CD4-positive, alpha-beta T cell treated with Interleukin-6 at 100 ng/mL for 8 hours (primary cell): Measurements from ENCODE around the gene PDE9A.

ENCODE experiments used
- DNase-seq: peaks from one replicate; pipeline ENCODE4 v3.0.0-alpha.2; 2020; ENCODE audit warnings: mixed read lengths, low spot score

The PDE9A gene

GRCh38 chr21:42642219-42642745 lies 11.1 kb upstream of the PDE9A start:
- DNase-seq, result no peak

DNA sequence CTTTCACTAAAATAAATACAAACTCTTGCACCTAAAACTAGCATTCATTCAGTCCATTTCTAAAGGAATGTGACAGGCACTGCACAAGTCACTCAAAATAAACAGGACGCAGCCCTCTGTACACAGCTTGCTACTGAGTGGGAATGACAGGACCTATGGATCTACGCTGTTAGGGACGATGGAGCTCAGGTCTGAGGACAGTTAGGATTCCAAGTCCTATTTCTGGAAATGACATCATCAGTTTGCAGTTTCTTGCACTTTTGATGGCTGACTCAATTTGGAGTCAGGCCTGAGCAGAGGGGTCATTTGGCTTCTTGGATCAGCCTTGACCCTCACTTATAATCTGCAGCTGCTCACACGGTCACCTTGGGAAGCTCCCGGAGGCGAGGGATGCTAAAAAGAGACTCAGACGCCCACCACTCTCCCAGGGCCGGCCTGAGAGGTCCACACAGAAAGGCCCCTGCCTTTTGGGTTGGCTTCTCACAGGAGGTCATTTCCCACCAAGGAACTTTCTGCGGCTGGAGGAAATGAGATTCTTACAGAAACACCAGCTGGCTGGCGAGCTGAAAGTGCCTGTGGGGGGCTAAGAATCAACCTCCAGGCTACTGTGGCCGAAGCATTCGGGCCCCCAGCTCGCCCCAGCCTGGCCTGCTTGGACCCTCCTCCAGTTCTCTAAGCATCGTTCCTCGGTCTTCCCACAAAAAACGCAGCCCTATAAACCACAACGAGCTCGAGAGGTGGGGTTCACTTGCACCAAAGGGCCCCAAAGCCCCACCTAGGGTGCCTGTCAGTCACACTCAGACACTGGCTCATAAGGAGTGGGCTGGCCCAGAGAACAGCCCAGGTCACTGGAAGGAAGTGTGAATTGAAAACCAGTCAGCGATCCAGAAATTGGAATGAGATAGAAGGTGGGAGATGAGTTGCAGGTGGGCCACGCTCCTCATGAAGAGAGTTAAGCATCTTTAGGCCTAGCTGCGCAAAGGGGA lies 8.9 kb upstream of the PDE9A start:
- DNase-seq, result no peak

GRCh38 chr21:42645211-42646075 lies 8.0 kb upstream of the PDE9A start:
- DNase-seq, result no peak

DNA sequence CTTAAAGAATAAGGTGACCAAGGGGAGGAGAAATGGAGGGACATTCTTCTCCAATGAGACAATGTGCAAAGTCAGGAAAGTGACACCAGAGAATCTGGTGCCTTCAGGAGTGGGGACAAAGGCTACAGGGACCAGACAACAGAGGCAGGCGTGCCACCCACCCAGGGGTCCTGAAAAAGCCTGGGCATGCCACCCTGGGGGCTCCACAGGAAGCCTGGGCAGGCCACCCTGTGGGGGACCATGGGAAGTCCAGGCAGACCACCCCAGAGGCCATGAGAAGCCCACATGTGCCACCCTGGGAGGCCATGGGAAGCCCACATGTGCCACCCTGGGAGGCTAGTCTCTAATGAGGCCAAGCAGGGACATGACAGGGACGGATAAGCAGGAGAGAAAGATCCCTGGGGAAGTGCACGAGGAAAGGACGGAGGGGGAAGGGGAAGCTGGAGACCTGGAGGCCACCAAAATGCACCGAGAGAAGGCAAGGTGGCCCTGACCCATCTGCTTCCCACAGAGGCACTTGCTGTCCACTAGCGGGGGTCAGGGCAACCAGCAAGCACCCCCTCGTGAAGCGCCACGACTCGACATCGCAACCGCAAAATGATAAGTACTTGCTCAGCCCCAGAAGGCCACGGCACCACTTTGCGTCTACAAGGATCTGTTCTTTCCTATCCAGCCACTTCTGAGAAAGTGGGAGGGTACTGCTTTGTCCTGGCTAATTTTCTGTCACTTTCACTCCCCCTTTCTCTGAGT lies 7.2 kb upstream of the PDE9A start:
- no peak for DNase-seq

GRCh38 chr21:42646836-42647235 lies 6.6 kb upstream of the PDE9A start:
- DNase-seq, result no peak

- no peak for DNase-seq
These were observed 4.8 kb upstream of the PDE9A start for GRCh38 chr21:42648606-42649005.

- no peak for DNase-seq
These were observed 4.0 kb upstream of the PDE9A start for GRCh38 chr21:42649122-42650032.

DNA sequence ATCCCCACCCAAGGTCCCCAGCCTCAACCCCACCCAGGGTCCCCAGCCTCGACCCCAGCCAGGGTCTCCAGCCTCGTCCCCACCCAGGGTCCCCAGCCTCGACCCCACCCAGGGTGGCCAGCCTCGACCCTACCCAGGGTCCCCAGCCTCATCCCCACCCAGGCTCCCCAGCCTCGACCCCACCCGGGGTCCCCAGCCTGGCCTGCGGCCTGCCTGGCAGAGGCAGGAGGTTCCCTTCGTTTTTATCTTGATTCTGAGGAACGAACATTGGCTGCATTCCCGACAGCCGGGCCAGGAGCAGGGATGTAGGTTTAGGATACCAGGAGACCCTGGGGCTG lies 3.4 kb upstream of the PDE9A start:
- DNase-seq, result no peak

DNA sequence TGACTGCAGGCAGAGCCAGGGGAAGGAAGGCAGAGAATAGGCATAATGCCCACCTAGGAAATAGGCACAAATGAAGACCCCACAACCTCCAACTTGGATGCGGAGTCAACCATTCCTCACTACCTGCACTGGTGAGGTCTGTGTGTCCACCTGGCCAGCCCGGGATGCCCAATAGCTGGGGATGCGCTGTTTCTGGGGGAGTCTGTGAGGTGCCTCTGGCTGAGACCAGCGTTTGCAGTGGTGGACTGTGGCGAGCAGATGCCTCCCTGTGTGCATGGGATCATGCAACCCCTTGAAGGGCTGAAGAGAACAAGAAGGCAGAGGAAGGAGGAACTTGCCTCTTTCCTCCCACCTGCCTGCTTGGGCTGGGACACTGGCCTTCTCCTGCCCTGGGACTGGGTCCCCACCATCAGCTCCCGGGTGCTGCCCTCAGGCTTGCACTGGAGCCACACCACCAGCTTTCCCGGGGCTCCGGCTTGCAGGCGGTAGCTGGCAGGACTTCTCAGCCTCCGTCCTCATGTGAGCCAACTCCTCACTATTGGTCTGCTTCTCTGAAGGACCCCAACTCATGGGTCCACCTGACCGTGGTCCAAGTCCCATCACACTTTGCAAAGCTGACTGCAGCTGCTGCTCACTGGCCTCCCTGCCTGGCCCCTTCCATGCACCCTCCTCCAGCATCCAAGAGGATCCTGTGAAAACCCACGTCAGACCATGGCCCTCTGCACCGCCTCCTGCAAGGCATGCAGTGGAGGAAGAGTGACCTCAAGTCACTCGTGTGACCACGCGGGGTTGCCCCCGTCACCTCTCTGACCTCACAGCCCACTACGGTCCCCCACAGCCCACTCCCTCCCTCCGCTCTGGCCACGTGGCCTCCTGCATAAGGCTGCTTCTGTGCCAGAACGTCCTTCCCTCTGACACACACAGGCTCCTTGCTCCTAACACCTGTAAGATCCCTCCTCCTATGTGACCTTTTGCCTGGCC lies 2.7 kb upstream of the PDE9A start:
- no peak for DNase-seq

- DNase-seq, result no peak
These were observed 1.7 kb upstream of the PDE9A start for GRCh38 chr21:42651515-42652401.

DNA sequence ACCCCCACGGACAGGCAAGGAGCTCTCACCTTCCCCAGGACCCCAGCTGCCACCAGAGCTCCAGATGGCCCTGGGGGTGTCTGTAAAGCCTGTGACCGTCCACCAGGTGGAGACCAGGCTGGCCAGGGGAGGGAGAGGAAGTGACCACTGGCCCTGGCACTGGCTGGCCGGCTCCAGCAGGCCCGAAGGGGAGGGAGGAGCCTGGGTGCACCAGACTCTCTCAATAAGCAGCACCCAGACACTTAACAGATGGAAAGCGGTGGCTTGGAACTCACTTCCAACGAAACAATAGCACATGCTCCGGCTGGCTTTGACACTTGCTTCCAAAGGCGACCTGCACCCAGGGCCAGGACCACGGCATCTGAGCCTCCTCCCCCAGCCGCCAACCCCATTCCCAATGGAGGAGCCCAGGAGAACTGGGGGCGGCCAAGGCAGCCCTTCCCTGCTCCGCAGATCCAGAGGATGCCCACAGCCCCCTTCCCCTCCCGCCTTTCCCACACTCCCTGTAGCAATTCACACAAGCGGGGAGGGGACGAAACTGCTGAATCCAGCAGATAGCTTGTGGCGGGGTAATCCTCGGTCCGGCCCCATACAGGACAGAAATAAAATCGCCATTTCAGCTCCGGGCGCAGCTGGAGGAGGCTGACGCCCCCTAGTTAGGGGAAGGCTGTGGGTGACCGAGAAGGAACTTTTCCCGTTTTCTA lies 742 bp upstream of the PDE9A start:
- DNase-seq, result no peak

DNA sequence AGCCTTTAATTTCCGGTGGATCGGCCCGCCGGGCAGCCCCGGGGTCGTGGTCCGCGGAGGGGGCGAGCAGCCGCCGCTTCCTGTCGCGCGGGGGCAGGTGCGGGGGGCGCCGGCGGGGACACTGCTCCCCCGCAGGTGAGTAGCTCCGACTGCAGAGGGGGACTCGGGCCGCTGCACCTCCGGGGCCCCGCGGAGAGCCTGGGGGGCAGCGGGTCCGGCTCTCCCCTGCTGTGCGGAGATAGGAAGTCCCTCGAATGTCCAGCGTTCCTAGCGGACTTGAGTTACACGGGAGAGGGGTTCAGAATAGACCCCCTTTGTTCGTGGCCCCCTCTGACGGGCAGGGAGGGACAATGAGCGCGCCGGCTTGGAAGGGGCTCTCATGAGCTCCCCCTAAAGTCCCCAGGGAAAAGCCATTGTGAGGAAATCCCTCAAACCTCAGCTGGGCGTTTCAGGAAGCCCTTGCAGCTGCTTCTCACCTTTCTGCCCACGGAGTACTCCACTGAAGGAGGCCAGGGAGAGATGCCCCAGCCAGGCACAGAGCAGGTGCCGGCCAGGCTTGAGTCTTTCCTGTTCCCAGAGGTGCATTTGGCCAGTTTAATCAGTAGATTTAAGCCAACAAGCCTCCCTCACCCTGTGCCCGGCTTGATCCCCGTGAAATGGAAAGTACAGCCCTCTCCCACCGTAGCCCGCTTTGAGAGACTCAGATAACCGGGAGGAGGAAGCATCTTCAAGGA lies 925 bp downstream of the PDE9A start:
- DNase-seq, result peak; percentile 15

GRCh38 chr21:42654913-42655795 lies 1.7 kb downstream of the PDE9A start:
- DNase-seq, result no peak

DNA sequence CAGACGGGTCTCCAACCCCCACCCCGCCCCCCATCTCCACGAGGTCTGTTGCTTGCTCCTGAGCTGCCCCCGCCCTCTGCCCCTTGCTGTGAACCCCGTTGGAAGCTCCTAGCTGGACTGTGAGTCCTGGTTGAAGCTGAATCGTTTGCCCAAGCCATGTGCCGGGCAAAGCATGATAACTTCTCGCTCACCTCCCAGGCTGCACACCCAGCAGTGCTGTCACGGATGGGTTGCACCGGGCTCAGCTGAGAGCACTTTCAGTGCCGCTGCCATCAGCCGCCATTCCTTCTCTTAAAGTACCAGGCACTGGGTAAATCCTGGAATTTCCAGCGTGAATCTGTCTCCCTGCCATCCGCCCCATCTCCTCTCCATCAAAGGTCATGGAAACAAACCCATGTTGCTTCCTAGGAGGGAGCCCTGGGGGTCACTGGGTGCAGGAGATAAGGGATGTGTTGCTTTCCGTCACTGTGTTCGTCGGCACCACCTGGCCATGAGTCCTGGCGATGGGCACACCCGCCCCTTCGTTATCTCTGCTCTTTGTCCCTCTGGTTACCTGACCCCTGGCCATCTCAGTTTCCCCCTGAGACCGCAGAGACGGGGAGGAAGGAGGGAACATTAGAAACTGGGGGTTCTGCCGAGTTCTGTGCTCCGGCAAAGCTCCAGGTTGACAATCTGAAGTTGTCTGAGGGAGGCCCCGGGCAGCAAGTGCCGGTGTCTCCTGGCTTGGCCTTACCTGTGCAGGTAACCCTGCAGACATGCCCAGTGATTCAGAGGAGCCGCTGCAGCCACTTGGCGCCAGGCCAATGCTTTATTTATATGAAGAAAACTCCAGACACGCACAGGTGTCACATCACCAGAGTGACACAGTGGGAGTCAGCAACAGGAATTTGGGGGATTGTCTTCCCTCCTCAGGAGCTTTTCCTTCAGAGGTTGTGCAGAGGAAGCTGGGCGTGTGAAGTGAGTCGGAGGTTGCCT lies 2.7 kb downstream of the PDE9A start:
- no peak for DNase-seq

DNA sequence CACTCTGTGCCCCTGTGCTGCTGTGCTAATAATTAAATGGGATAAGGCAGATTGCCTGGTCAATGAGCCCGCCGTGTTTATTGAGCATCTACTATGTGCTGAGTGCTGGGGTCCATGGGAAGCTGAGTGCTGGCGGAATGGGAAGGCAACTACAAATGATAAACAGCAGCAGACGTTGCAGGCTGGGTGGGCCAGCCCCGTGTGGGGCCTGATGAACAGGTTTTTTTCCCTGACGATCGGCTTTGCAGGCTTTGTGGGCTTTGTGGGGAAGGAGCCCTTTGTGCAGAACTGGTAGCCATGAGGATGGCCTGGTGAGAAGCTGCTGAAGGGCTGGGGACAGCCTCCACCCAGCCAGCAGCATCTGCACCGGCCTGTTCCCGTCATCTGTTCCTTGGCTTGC lies 3.5 kb downstream of the PDE9A start:
- no peak for DNase-seq
